Measurements from ENCODE around the gene LBH. TPM values are rescaled to one million over a fixed set of nuclear protein-coding genes. Genes with fewer than 3 reads are reported as not detected.

LBH gene
- total RNA-seq: 8.9 and 10.8 TPM in 2 replicates

DNA sequence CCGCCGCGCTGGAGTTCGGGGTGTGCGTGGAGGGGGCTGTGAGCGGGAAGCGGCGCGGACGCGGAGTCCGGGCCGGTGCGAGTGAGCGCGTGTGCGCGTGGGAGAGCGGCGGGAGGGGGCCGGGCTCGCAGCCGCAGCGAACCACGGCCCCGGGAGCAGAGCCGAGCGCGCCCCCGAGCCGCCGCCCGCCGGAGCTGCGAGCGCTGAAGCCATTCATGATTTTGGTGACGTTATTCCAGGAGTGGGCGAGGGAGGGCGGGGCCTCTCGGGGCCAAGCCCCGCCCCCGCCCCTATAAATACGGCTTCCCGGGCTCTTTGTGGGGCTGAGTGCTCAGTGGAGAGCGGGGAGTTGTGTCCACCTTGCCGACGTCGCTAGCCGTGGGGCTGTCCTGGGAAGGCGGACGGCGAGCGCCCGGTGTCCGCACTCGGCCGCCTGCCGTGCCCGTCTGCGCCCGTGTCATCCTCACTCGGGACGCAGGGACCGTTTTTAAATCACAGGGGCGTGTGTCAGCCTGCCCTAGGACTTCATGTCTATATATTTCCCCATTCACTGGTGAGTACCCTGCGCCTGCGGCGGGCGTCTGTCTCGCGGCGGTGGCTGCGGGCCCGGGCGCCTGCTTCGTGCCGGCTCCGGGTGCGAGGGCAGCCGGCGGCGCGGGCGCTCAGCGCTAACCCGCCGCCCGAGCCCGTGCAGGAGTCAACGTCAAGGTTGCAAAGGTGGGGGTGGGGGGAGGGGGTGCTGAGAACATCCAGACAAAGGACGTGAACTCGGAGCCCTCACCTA lies at the start of gene LBH:
Gene LBH, plus strand, starts transcription at position 323 of the 784 bp plus-strand sequence. Its CDS starts 205 bp downstream, at position 528.

Other genes with a start within 250 kb of the LBH start
- 59.4 and 59.5 TPM in 2 replicates for gene YPEL5, start 84.5 kb upstream of the LBH start, total RNA-seq
- 13.3 and 16.3 TPM in 2 replicates for gene LCLAT1, start 215.7 kb downstream of the LBH start, total RNA-seq

Data from myometrial cell (primary cell).